PC-9 (cell line): ENCODE data around the gene CPTP. TPM values are rescaled to one million over a fixed set of nuclear protein-coding genes. Genes with fewer than 3 reads are reported as not detected.

Experiments
- BruUV-seq: library from RNA; stranded (reverse); fragments of 400-500 nt; replicated peaks from 2 replicates; lab custom pipeline; 2021; lab: Mats Ljungman, UMichigan
- CTCF ChIA-PET: fragments of 300-600 bp; sonication (Branson Sonifier 250); formaldehyde crosslinking; loops from one replicate; lab custom pipeline; 2022; ENCODE audit warnings: antibody characterized with exemption; lab: Charles Lee
- POLR2A ChIA-PET: fragments of 300-600 bp; sonication (Branson Sonifier 250); formaldehyde crosslinking; loops from one replicate; lab custom pipeline; 2022; ENCODE audit warnings: antibody characterized with exemption; ENCODE audit not compliant: unreplicated experiment; lab: Charles Lee
- DNase-seq, 2 experiments: peaks; one replicate each; pipeline versions ENCODE4 v3.0.0 to v3.0.0-alpha.2; 2015 to 2022; ENCODE audit warnings: mixed read lengths in 1 of 2
- H2AFZ ChIP-seq: fragments of 200-600 bp; sonication (generic); 2 replicates; pipeline ENCODE4 v1.8.1; 2017; ENCODE audit warnings: antibody characterized with exemption
- H3F3A ChIP-seq: fragments of 200-600 bp; sonication (generic); 2 replicates; pipeline ENCODE4 v1.8.1; 2017; ENCODE audit warnings: antibody characterized with exemption, mild to moderate bottlenecking, low read depth; ENCODE audit not compliant: insufficient read depth
- H3K27ac ChIP-seq: fragments of 200-600 bp; sonication (generic); 2 replicates; pipeline ENCODE4 v1.6.1; 2016; ENCODE audit warnings: mixed run types
- H3K27me3 ChIP-seq: fragments of 200-600 bp; sonication (generic); 2 replicates; pipeline ENCODE4 v1.6.1; 2016; ENCODE audit warnings: low read depth, mixed run types; ENCODE audit not compliant: insufficient read depth
- H3K36me3 ChIP-seq: fragments of 200-600 bp; sonication (generic); 2 replicates; pipeline ENCODE4 v1.6.1; 2016; ENCODE audit warnings: low read depth, mixed run types
- H3K4me1 ChIP-seq: fragments of 200-600 bp; sonication (generic); replicated peaks from 2 replicates; pipeline ENCODE4 v1.6.1; 2016; ENCODE audit warnings: mixed run types; ENCODE audit not compliant: insufficient read depth
- H3K4me2 ChIP-seq: fragments of 200-600 bp; sonication (generic); 2 replicates; pipeline ENCODE4 v1.6.1; 2017; ENCODE audit warnings: mixed run types
- H3K4me3 ChIP-seq: fragments of 200-600 bp; sonication (generic); 2 replicates; pipeline ENCODE4 v1.6.1; 2016; ENCODE audit warnings: mixed run types
- H3K79me2 ChIP-seq: fragments of 200-600 bp; sonication (generic); 2 replicates; pipeline ENCODE4 v1.6.1; 2017; ENCODE audit warnings: low read depth, mixed run types
- H3K9me2 ChIP-seq: fragments of 200-600 bp; sonication (generic); 2 replicates; pipeline ENCODE4 v1.8.1; 2017; ENCODE audit warnings: mild to moderate bottlenecking; ENCODE audit not compliant: insufficient read depth
- H3K9me3 ChIP-seq: fragments of 200-600 bp; sonication (generic); 2 replicates; pipeline ENCODE4 v1.8.1; 2016; ENCODE audit warnings: low read depth; ENCODE audit not compliant: insufficient read depth
- H4K20me1 ChIP-seq: fragments of 200-600 bp; sonication (generic); 2 replicates; pipeline ENCODE4 v1.8.1; 2017; ENCODE audit not compliant: insufficient read depth
- CTCF ChIP-seq: fragments of 200-600 bp; sonication (generic); conservative IDR thresholded peaks from 2 replicates; pipeline ENCODE4 v1.6.1; 2017; ENCODE audit warnings: mixed run types, antibody characterized with exemption, mild to moderate bottlenecking, moderate library complexity
- EZH2 ChIP-seq: fragments of 200-600 bp; sonication (generic); IDR thresholded peaks from 2 replicates; pipeline ENCODE4 v1.8.0; 2017; ENCODE audit warnings: antibody characterized with exemption, low read depth
- intact Hi-C: fragments of 100-400 bp; cut with micrococcal nuclease; formaldehyde crosslinking; loops from one replicate; pipeline ENCODE4 v1.10.0; 2022; ENCODE audit not compliant: unreplicated experiment
- total RNA-seq: library from RNA; stranded (reverse); gene quantifications from 2 replicates; pipeline ENCODE4 v1.2.3, GENCODE V29; 2021

Gene CPTP
- total RNA-seq, 1 experiment from 2014 or later = 33.7 TPM

- ChIA-PET POLR2A (no interaction called here), CTCF (no interaction called here)
- Histone ChIP-seq H3K4me2 (no peak overlapping the region), H3K36me3 (0 out of 2 replicates have a peak, but pooled peaks cover 5% of the 10 kb centered on the region), H3K79me2 (peaks cover 73% of the 10 kb centered on the region), H3K27ac (no peak overlapping the region), H4K20me1 (peaks cover 59% of the 10 kb centered on the region), H3K4me1 (peaks cover 23% of the 10 kb centered on the region), H2AFZ (no peak overlapping the region), H3K27me3 (no peaks in the 10 kb centered on the region), H3K9me2 (no peaks in the 10 kb centered on the region), H3F3A (peaks cover 43% of the 10 kb centered on the region), H3K9me3 (no peaks in the 10 kb centered on the region), H3K4me3 (no peak overlapping the region)
- no peak for DNase-seq
- intact Hi-C loops = no loop called here
- BruUV-seq = no TSS peak
- no peak for TF ChIP-seq EZH2
- no peak for TF ChIP-seq CTCF
Observed at GRCh38 chr1:1319646-1319941, 5.0 kb upstream of the CPTP start.

GRCh38 chr1:1320666-1321448, 3.7 kb upstream of the CPTP start:
- H2AFZ ChIP-seq = no peak overlapping the region
- H3K4me3 ChIP-seq = no peak overlapping the region
- peaks cover 47% of the 10 kb centered on the region for H3F3A ChIP-seq
- peaks cover 76% of the 10 kb centered on the region for H3K79me2 ChIP-seq
- no peaks in the 10 kb centered on the region for H3K27me3 ChIP-seq
- no peak for DNase-seq
- H3K9me2 ChIP-seq = no peaks in the 10 kb centered on the region
- ChIA-PET POLR2A (no interaction called here), CTCF (no interaction called here)
- H3K4me2 ChIP-seq = no peak overlapping the region
- H3K4me1 ChIP-seq = peaks cover 26% of the 10 kb centered on the region
- no peak for TF ChIP-seq CTCF
- no peak for TF ChIP-seq EZH2
- no TSS peak for BruUV-seq
- H4K20me1 ChIP-seq = peaks cover 59% of the 10 kb centered on the region
- H3K9me3 ChIP-seq = no peaks in the 10 kb centered on the region
- H3K36me3 ChIP-seq = 0 out of 2 replicates have a peak, but pooled peaks cover 5% of the 10 kb centered on the region
- no peak overlapping the region for H3K27ac ChIP-seq
- intact Hi-C loops = no loop called here

GRCh38 chr1:1321477-1321876, 3.1 kb upstream of the CPTP start:
- ChIA-PET CTCF (no interaction called here), POLR2A (no interaction called here)
- no peaks in the 10 kb centered on the region for H3K36me3 ChIP-seq
- no peak overlapping the region for H3K4me2 ChIP-seq
- H3F3A ChIP-seq = peaks cover 48% of the 10 kb centered on the region
- DNase-seq = no peak
- H3K9me3 ChIP-seq = no peaks in the 10 kb centered on the region
- intact Hi-C loops = no loop called here
- peaks cover 76% of the 10 kb centered on the region for H3K79me2 ChIP-seq
- H3K9me2 ChIP-seq = no peaks in the 10 kb centered on the region
- no peak for TF ChIP-seq EZH2
- TF ChIP-seq CTCF = no peak
- no TSS peak for BruUV-seq
- no peak overlapping the region for H2AFZ ChIP-seq
- no peak overlapping the region for H3K27ac ChIP-seq
- H4K20me1 ChIP-seq = peaks cover 56% of the 10 kb centered on the region
- H3K4me1 ChIP-seq = peaks cover 32% of the 10 kb centered on the region
- H3K4me3 ChIP-seq = no peak overlapping the region
- H3K27me3 ChIP-seq = no peaks in the 10 kb centered on the region
